Left lung (tissue), 10 donors: ENCODE data around the gene XPO5. TPM values are rescaled to one million over a fixed set of nuclear protein-coding genes. Genes with fewer than 3 reads are reported as not detected.
"Not testable (repeated sequence)": the region's sequence is repeated elsewhere in the genome, so short reads cannot be mapped to it uniquely, and the experiment has no call there.

Experiments
- ATAC-seq: fragments of 200-7000 bp; cut with Tn5 transposase; one replicate; pipeline ENCODE4 v1.9.1; 2020; ENCODE audit warnings: moderate library complexity
- DNase-seq, 4 donors: peaks; one replicate each; pipeline ENCODE4 v3.0.0-alpha.2; 2013 to 2020
- H3K27ac ChIP-seq, 2 donors: fragments of 200-600 bp; sonication (generic) in 1 of 2; one replicate each; pipeline versions ENCODE4 v1.5.0 to v1.8.0; 2020 to 2021
- H3K27me3 ChIP-seq, 2 donors: fragments of 200-600 bp; sonication (generic) in 1 of 2; one replicate each; pipeline versions ENCODE4 v1.5.0 to v1.8.0; 2020 to 2021
- H3K36me3 ChIP-seq, 2 donors: fragments of 200-600 bp; sonication (generic) in 1 of 2; one replicate each; pipeline versions ENCODE4 v1.5.0 to v1.8.0; 2020 to 2021
- H3K4me1 ChIP-seq, 2 donors: fragments of 200-600 bp; one replicate each; pipeline ENCODE4 v1.8.0; 2021
- H3K4me3 ChIP-seq, 2 donors: fragments of 200-600 bp; sonication (generic) in 1 of 2; one replicate each; pipeline versions ENCODE4 v1.5.0 to v1.8.0; 2020 to 2021; ENCODE audit warnings: mild to moderate bottlenecking in 1 of 2
- H3K9me3 ChIP-seq, 2 donors: fragments of 200-600 bp; sonication (generic) in 1 of 2; one replicate each; pipeline versions ENCODE4 v1.5.0 to v1.8.0; 2020 to 2021
- intact Hi-C, 2 donors: fragments of 100-400 bp; cut with DNase I; formaldehyde crosslinking; loops; one replicate each; pipeline versions ENCODE4 v1.11.2 to v1.14.2; 2022
- polyA plus RNA-seq, 6 donors: library from polyadenylated mRNA; unstranded; fragments of 120-200 nt; gene quantifications; one replicate each; pipeline ENCODE4 v1.2.1, GENCODE V29; 2013; ENCODE audit not compliant: insufficient read length in 6 of 6
- total RNA-seq, 2 donors: library from RNA; stranded (reverse); fragmentation: NEBNext Ultra II Directional; extraction: Animal tissue kit (Norgen Biotek cat#: 25700); gene quantifications; one replicate each; pipeline ENCODE4 v1.2.1, GENCODE V29; 2021
- TF ChIP-seq, protein P1 (sequence below), 2 donors: fragments of 200-600 bp; sonication (generic) in 1 of 2; IDR thresholded peaks; one replicate each; pipeline versions ENCODE4 v1.5.0 to v1.8.0; 2021; ENCODE audit warnings: antibody characterized with exemption in 2 of 2
- donor health status: DM: no; HTN: yes; CAD: no.
- donor health status: DM: no; HTN: no; CAD: no.

The XPO5 gene
- total and polyA plus RNA-seq, 8 donors: 24.0 to 52.9 (median 42.0) TPM

DNA sequence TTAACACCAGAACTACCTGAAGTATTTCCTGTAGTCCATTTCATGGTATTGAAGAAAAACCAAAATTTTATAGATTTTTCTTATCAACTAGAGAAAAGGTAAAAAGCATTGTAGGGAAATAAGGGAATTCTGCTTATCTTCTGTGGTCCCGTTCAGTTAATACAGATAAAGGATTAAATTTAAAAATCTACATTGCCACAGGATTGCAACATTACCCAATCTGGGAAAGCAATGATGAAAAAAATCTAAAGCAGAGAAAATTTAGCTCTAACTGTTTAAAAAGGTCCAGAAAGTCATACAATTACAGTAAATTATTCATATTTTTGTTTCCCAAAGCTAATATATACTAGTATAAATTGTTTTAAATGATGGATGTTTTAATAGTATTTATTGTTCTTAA, 18.1 kb upstream of the XPO5 start:
- H3K27ac ChIP-seq: no peak overlapping the region
- TF ChIP-seq, protein P1, sequence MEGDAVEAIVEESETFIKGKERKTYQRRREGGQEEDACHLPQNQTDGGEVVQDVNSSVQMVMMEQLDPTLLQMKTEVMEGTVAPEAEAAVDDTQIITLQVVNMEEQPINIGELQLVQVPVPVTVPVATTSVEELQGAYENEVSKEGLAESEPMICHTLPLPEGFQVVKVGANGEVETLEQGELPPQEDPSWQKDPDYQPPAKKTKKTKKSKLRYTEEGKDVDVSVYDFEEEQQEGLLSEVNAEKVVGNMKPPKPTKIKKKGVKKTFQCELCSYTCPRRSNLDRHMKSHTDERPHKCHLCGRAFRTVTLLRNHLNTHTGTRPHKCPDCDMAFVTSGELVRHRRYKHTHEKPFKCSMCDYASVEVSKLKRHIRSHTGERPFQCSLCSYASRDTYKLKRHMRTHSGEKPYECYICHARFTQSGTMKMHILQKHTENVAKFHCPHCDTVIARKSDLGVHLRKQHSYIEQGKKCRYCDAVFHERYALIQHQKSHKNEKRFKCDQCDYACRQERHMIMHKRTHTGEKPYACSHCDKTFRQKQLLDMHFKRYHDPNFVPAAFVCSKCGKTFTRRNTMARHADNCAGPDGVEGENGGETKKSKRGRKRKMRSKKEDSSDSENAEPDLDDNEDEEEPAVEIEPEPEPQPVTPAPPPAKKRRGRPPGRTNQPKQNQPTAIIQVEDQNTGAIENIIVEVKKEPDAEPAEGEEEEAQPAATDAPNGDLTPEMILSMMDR (IDR thresholded peaks at IDR 0.05): no peak
- no peaks in the 10 kb centered on the region for H3K4me1 ChIP-seq
- no peak for ATAC-seq
- intact Hi-C loops: no loop called here
- no peak for DNase-seq
- peaks cover 0 to 61% of the 10 kb centered on the region in 2 donors for H3K36me3 ChIP-seq
- H3K27me3 ChIP-seq: no peaks in the 10 kb centered on the region
- no peaks in the 10 kb centered on the region for H3K9me3 ChIP-seq
- no peak overlapping the region for H3K4me3 ChIP-seq

- peaks cover 0 to 76% of the 10 kb centered on the region in 2 donors for H3K36me3 ChIP-seq
- H3K27me3 ChIP-seq, DNase-seq, H3K27ac ChIP-seq, H3K9me3 ChIP-seq, ATAC-seq, H3K4me3 ChIP-seq, H3K4me1 ChIP-seq, intact Hi-C loops: not testable (repeated sequence)
Observed at GRCh38 chr6:43589564-43589963, 13.7 kb upstream of the XPO5 start.

- no peaks in the 10 kb centered on the region for H3K9me3 ChIP-seq
Observed at GRCh38 chr6:43588194-43588593, 12.4 kb upstream of the XPO5 start.

DNA sequence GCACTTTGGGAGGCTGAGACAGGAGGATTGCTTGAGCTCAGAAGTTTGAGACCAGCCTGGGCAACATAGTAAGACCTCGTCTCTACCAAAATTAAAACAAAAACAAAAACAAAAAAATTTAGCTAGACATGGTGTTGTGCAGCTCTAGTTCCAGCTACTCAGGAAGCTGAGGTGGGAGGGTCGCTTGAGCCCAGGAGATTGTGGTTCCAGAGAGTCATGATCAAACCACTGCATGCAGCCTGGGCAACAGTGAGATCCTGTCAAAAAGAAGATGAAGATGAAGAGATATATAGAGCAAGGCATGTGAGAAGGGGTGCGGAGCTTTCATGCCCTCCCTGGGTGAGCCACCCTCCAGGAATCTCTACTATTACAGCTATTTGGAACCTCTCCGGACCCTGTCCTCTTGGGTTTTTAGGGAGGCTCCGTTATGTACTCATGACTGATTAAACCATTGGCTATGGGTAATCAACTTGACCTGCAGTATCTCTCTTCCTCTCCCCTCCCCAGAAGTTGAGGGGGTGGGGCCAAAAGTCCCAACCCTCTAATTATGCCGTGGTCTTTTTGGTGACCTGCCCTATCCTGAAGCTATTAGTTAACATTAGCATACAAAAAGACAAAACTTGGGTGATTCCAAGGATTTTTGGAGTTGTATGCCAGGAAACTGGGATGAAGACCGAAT, 9.2 kb upstream of the XPO5 start:
- no peak overlapping the region for H3K27ac ChIP-seq
- H3K27me3 ChIP-seq: no peaks in the 10 kb centered on the region
- H3K9me3 ChIP-seq: no peaks in the 10 kb centered on the region
- H3K36me3 ChIP-seq: peaks cover 0 to 73% of the 10 kb centered on the region in 2 donors
- H3K4me1 ChIP-seq: no peaks in the 10 kb centered on the region
- no peak overlapping the region for H3K4me3 ChIP-seq
- intact Hi-C loops: no loop called here
- DNase-seq (no peak), ATAC-seq (no peak)
- TF ChIP-seq, protein P1 (IDR thresholded peaks at IDR 0.05): no peak

More at GRCh38 chr6:43588194-43588593, 12.4 kb upstream of the XPO5 start:
- H3K36me3 ChIP-seq: peaks cover 0 to 89% of the 10 kb centered on the region in 2 donors
- no peak overlapping the region for H3K27ac ChIP-seq
- intact Hi-C loops: no loop called here
- ATAC-seq (no peak), DNase-seq (no peak)
- H3K4me3 ChIP-seq: no peak overlapping the region
- no peaks in the 10 kb centered on the region for H3K27me3 ChIP-seq
- TF ChIP-seq, protein P1 (IDR thresholded peaks at IDR 0.05): no peak
- H3K4me1 ChIP-seq: no peaks in the 10 kb centered on the region

- DNase-seq: no peak
- no peak overlapping the region for H3K27ac ChIP-seq
- peaks cover 0 to 54% of the 10 kb centered on the region in 2 donors for H3K36me3 ChIP-seq
- peaks cover 10 to 11% of the 10 kb centered on the region in 2 donors for H3K4me1 ChIP-seq
- H3K9me3 ChIP-seq: no peaks in the 10 kb centered on the region
- TF ChIP-seq, protein P1 (IDR thresholded peaks at IDR 0.05): no peak
- H3K4me3 ChIP-seq: no peak overlapping the region
- H3K27me3 ChIP-seq: no peaks in the 10 kb centered on the region
- no peak for ATAC-seq
- intact Hi-C loops: no loop called here
Observed at GRCh38 chr6:43582911-43583310, 7.1 kb upstream of the XPO5 start.

DNA sequence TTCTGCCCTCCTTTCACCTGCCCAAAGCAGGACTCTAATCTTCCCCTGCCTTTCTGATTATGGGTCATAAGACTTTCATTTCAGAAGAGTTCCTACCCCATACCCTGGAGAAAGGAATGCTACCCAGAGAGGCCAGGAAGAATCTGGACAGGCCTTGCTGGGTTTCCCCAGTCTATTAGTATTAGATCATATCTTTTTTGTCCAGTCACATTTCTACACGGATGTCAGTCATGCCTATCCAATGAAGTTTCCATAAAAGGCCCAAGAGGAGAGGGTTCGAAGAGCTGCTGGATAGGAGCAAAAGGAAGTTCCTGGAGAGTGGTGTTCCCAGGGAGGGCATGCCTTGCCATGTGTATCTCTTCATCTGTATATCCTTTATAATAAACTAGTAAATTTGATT, 3.3 kb upstream of the XPO5 start:
- TF ChIP-seq, protein P1 (IDR thresholded peaks at IDR 0.05): no peak
- intact Hi-C loops: no loop called here

More for the DNA sequence above, 3.3 kb upstream of the XPO5 start:
- ATAC-seq (no peak), DNase-seq (no peak)
- no peak overlapping the region for H3K27ac ChIP-seq
- H3K27me3 ChIP-seq: no peaks in the 10 kb centered on the region
- peaks cover 20 to 30% of the 10 kb centered on the region in 2 donors for H3K4me1 ChIP-seq
- H3K36me3 ChIP-seq: peaks cover 0 to 19% of the 10 kb centered on the region in 2 donors
- H3K4me3 ChIP-seq: no peak overlapping the region
- no peaks in the 10 kb centered on the region for H3K9me3 ChIP-seq
